Measurements from ENCODE around the gene RBM8A. TPM values are rescaled to one million over a fixed set of nuclear protein-coding genes. Genes with fewer than 3 reads are reported as not detected.

The RBM8A gene
- total RNA-seq, 1 donor from 2014 or later: 360 TPM

GRCh38 chr1:145956781-145957442 is 29.6 kb upstream of the RBM8A start:
- peak overlapping the region; percentile 75 for H3K4me3 ChIP-seq (ENCODE audit: low read depth, low read length)
- TF ChIP-seq, protein P1, sequence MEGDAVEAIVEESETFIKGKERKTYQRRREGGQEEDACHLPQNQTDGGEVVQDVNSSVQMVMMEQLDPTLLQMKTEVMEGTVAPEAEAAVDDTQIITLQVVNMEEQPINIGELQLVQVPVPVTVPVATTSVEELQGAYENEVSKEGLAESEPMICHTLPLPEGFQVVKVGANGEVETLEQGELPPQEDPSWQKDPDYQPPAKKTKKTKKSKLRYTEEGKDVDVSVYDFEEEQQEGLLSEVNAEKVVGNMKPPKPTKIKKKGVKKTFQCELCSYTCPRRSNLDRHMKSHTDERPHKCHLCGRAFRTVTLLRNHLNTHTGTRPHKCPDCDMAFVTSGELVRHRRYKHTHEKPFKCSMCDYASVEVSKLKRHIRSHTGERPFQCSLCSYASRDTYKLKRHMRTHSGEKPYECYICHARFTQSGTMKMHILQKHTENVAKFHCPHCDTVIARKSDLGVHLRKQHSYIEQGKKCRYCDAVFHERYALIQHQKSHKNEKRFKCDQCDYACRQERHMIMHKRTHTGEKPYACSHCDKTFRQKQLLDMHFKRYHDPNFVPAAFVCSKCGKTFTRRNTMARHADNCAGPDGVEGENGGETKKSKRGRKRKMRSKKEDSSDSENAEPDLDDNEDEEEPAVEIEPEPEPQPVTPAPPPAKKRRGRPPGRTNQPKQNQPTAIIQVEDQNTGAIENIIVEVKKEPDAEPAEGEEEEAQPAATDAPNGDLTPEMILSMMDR (conservative IDR thresholded peaks at IDR 0.05; ENCODE audit: low read depth, low read length): no peak
- no peak for DNase-seq (ENCODE audit: low read depth)

GRCh38 chr1:145956361-145956760 is 29.1 kb upstream of the RBM8A start:
- TF ChIP-seq, protein P1 (conservative IDR thresholded peaks at IDR 0.05; ENCODE audit: low read depth, low read length): no peak
- H3K4me3 ChIP-seq (ENCODE audit: low read depth, low read length): peak overlapping the region; percentile 75
- DNase-seq (ENCODE audit: low read depth): no peak

DNA sequence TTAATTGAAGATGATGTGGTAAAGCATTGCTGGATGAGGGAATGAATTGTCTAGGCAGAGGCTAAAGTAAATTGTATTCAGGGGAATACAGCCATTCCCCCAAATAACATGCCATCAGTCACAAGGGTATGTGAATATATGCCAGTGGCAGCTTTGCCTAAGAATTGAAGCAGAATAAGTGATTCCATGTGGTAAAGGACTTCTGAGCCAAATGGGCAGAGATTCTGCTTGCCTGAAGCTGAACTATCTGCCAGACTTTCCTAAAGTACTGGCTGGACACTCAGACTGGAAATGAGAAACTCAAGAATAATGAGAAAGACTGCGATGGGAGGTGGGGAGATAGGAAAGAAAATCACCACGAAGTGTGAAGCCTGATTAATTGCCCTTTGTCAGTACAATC is 28.2 kb upstream of the RBM8A start:
- TF ChIP-seq, protein P1 (conservative IDR thresholded peaks at IDR 0.05; ENCODE audit: low read depth, low read length): no peak
- DNase-seq (ENCODE audit: low read depth): no peak
- peak overlapping the region; percentile 75 for H3K4me3 ChIP-seq (ENCODE audit: low read depth, low read length)

- DNase-seq (ENCODE audit: low read depth): no peak
- TF ChIP-seq, protein P1 (conservative IDR thresholded peaks at IDR 0.05; ENCODE audit: low read depth, low read length): no peak
- no peak overlapping the region for H3K4me3 ChIP-seq (ENCODE audit: low read depth, low read length)
Observed at GRCh38 chr1:145953861-145954260, 26.6 kb upstream of the RBM8A start.

- no peak for DNase-seq (ENCODE audit: low read depth)
- TF ChIP-seq, protein P1 (conservative IDR thresholded peaks at IDR 0.05; ENCODE audit: low read depth, low read length): no peak
- no peak overlapping the region for H3K4me3 ChIP-seq (ENCODE audit: low read depth, low read length)
Observed at GRCh38 chr1:145952903-145953302, 25.6 kb upstream of the RBM8A start.

DNA sequence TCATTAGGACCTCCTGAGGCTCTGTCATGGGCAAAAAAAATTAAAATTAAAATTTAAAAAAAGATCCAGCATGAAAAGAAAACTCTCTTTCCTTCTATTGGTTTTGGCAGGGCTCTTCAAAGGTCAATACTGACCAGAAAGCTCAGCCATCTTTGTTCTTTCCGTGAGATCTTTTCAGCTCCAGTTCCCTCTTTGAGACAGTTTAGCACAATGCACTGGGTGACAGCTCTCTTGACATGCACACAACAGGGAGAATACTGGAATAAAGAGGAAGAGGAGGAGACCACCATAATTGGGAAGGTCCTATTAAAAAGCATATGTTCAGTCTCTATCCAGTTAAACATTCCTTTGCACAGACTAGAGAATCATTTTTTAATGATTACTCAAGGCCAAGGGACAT is 24.2 kb upstream of the RBM8A start:
- no peak overlapping the region for H3K4me3 ChIP-seq (ENCODE audit: low read depth, low read length)
- TF ChIP-seq, protein P1 (conservative IDR thresholded peaks at IDR 0.05; ENCODE audit: low read depth, low read length): no peak
- no peak for DNase-seq (ENCODE audit: low read depth)

DNA sequence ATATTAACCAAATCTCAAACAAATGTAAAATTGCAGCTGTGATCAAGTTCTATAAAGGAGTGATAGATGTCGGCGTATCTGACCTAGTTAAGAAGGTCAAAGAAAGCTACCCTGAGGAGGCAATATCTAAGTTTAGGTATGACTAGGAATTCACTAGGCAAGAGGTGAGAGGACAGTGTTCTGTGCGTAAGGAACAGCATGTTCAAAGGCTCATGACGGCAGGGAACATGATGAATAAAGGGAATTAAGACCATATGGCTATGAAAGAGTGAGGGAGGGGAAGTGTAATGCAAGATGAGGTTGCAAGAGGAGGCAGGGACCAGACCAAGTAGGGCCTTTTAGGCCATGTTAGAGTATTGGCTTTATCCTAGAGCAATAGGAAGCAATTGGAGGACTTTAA is 21.9 kb upstream of the RBM8A start:
- no peak for DNase-seq (ENCODE audit: low read depth)
- TF ChIP-seq, protein P1 (conservative IDR thresholded peaks at IDR 0.05; ENCODE audit: low read depth, low read length): no peak
- H3K4me3 ChIP-seq (ENCODE audit: low read depth, low read length): no peak overlapping the region
